Measurements from ENCODE around the gene SNX32. TPM values are rescaled to one million over a fixed set of nuclear protein-coding genes. Genes with fewer than 3 reads are reported as not detected.

Gene SNX32
- total and polyA plus RNA-seq, 2 of the 13 experiments (the other 11 are each of a cell fraction or from before 2014, with no cell fraction given): 0.09 to 0.34 TPM

GRCh38 chr11:65857853-65858680 is 24.3 kb downstream of the SNX32 start, which contains the start of gene CFL1 (continued):
- TF ChIP-seq HIVEP1 (CRISPR knock-in tag; IDR thresholded peaks at IDR 0.05) (peak; percentile 83), ZSCAN9 (CRISPR knock-in tag; IDR thresholded peaks at IDR 0.05; ENCODE audit: borderline replicate concordance) (0 out of 2 replicates have a peak, but pooled peaks have one; percentile 64), ZNF720 (CRISPR knock-in tag; IDR thresholded peaks at IDR 0.05) (no peak), ZMYM3 (CRISPR knock-in tag; IDR thresholded peaks at IDR 0.05) (no peak), ZKSCAN8 (CRISPR knock-in tag; IDR thresholded peaks at IDR 0.05; ENCODE audit: borderline replicate concordance) (peak; percentile 39; the same call in 1 of the 2 replicates), SMAD3 (CRISPR knock-in tag; IDR thresholded peaks at IDR 0.05) (peak; percentile 72; the same call in 1 of the 2 replicates), THRA (CRISPR knock-in tag; IDR thresholded peaks at IDR 0.05; ENCODE audit: borderline replicate concordance) (peak; percentile 50; the same call in 1 of the 2 replicates), FOXP1 (IDR thresholded peaks at IDR 0.05) (no peak), FOXP1 (CRISPR knock-in tag; IDR thresholded peaks at IDR 0.05) (no peak), SALL1 (CRISPR knock-in tag; IDR thresholded peaks at IDR 0.05) (peak; percentile 72), TAF15 (IDR thresholded peaks at IDR 0.05; ENCODE audit: low read depth, low read length, poor library complexity, severe bottlenecking) (peak; percentile 84), ZFP82 (CRISPR knock-in tag; IDR thresholded peaks at IDR 0.05; ENCODE audit: borderline replicate concordance) (0 out of 2 replicates have a peak, but pooled peaks have one; percentile 46), ZNF431 (CRISPR knock-in tag; IDR thresholded peaks at IDR 0.05; ENCODE audit: borderline replicate concordance, low read depth) (no peak), E2F5 (CRISPR knock-in tag; conservative IDR thresholded peaks at IDR 0.05) (peak; percentile 85), PHF20 (CRISPR knock-in tag; IDR thresholded peaks at IDR 0.05) (peak; percentile 63), CREM (IDR thresholded peaks at IDR 0.05) (peak; percentile 91), CREM (CRISPR knock-in tag; IDR thresholded peaks at IDR 0.05) (no peak), CBX5 (CRISPR knock-in tag; IDR thresholded peaks at IDR 0.05; ENCODE audit: borderline replicate concordance) (peak; percentile 49; the same call in 1 of the 2 replicates), GMEB2 (CRISPR knock-in tag; IDR thresholded peaks at IDR 0.05; ENCODE audit: low read depth) (peak; percentile 68; the same call in 1 of the 2 replicates), ELF1 (CRISPR knock-in tag; IDR thresholded peaks at IDR 0.05) (peak; percentile 89), ZNF543 (CRISPR knock-in tag; IDR thresholded peaks at IDR 0.05) (peak; percentile 72; the same call in 1 of the 2 replicates), ZNF615 (CRISPR knock-in tag; IDR thresholded peaks at IDR 0.05; ENCODE audit: borderline replicate concordance) (no peak), CAMTA2 (CRISPR knock-in tag; IDR thresholded peaks at IDR 0.05; ENCODE audit: borderline replicate concordance) (0 out of 2 replicates have a peak, but pooled peaks have one; percentile 46), ZNF556 (CRISPR knock-in tag; IDR thresholded peaks at IDR 0.05; ENCODE audit: borderline replicate concordance) (peak; percentile 94; the same call in 1 of the 2 replicates), STAT5B (CRISPR knock-in tag; IDR thresholded peaks at IDR 0.05) (peak; percentile 75; the same call in 1 of the 2 replicates)
- TF ChIP-seq, protein P1, sequence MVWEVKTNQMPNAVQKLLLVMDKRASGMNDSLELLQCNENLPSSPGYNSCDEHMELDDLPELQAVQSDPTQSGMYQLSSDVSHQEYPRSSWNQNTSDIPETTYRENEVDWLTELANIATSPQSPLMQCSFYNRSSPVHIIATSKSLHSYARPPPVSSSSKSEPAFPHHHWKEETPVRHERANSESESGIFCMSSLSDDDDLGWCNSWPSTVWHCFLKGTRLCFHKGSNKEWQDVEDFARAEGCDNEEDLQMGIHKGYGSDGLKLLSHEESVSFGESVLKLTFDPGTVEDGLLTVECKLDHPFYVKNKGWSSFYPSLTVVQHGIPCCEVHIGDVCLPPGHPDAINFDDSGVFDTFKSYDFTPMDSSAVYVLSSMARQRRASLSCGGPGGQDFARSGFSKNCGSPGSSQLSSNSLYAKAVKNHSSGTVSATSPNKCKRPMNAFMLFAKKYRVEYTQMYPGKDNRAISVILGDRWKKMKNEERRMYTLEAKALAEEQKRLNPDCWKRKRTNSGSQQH (CRISPR knock-in tag; IDR thresholded peaks at IDR 0.05; ENCODE audit: low read depth): peak; percentile 91
